ENCODE data around the gene PPP1R9B.

Gene PPP1R9B

DNA sequence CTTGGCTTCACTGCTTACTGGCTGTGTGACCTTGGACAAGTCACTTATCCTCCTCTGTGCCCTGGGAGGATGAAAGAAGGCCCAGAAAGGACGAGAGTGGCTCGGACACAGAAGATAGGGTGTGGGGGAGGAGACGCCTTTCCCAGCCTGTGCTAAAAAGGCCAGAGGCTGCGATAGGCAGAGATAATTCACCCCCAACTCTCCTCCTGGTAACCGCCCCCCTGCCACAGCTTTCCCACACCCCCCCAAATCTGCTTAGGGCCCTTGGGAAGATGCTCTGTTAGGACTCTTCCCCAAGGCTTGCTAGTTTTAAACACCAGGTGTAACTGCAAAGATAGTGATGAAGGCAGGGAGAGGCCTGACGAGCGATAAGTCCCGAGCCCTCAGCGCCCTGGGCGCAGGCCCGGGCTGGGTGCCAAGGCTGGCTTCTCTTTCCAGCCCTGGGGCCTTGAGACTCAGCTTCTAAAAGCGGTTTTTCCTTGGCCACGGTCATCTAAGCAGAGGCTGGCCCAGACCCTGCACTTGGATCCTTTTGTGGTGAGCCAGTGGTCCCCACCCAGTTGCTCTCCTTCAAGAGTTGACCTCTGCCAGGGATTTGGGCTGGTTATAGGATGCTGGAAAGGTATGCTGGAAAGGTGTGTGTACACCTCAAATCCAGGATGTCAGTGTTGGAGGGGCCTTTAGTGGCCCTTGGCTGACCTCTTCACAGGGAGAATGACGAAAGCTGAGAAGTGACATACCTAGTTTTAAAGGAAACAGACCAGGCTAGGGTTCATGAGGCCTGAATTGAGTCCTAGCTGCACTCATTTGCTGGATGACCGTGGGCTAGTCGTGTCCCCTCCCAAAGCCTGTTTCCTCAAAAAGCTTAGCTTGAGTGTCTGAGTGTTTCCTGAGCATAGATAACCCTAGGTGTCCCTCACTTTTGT is 3.4 kb upstream of the PPP1R9B start:
- DNase-seq = no peak

DNA sequence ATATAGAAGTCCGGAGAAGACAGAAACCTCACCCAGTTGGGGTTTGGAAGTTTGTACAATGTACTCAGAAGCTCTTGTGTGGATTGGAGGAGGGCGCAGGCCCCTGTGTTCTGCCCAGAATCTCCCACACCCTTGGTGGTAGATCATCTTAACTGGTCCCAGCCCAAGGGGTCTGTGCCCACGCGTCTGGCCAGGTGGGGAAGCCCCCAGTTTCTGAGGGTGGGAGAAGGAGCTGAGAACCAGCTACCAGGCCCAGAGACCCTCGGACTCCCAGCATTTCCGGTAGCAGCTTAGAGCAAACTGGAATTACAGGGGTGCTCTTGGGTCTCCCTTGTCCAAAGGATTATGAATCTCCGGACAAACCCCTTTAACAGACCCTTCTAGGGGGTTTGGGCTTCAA is 2.3 kb upstream of the PPP1R9B start:
- no peak for DNase-seq

GRCh38 chr17:50151937-50152547 is 1.6 kb upstream of the PPP1R9B start:
- no peak for DNase-seq

DNA sequence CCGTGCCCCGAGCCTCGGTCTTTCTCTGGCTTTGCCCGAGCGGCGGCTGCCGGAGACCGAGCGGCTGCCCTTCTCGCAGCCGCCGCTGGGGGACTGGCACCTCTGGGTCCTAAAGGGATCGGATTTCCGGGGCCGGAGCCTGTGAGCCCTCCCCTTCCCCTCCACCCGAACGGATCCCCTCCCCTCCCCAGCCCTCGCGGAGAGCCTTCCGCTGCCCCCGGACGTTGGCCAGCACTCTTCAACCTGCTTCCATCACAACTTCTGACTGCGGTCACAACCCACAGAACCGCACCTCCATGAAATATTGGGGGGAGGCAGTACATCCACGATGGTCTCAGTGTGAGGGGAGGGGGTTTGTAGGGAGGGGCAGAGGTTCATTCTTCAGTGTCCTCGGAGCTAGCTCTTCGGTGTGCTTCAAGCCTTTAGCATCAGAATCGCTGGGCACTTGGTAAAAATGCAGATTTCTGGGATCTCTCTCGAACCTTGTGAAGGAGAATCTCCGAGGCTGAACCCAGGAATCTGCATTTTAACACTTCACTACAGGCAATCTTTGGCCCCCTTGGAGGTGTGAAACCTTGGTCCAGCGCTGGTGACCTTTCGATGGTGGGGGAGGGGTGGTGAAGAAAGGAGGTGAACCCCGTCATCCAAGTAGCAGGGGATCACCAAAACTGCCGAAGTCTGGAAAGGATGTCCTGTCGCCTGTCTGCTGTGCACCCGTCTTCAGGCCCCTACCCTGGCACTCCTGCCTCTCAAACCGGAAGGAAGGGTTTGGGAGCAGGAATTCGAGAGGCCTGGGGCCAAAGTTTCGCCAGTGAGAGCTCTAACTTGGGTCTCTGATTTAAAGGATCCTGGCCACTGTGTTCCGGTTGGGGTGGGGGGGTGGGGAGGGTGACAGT is 812 bp upstream of the PPP1R9B start:
- DNase-seq = peak; percentile 70

DNA sequence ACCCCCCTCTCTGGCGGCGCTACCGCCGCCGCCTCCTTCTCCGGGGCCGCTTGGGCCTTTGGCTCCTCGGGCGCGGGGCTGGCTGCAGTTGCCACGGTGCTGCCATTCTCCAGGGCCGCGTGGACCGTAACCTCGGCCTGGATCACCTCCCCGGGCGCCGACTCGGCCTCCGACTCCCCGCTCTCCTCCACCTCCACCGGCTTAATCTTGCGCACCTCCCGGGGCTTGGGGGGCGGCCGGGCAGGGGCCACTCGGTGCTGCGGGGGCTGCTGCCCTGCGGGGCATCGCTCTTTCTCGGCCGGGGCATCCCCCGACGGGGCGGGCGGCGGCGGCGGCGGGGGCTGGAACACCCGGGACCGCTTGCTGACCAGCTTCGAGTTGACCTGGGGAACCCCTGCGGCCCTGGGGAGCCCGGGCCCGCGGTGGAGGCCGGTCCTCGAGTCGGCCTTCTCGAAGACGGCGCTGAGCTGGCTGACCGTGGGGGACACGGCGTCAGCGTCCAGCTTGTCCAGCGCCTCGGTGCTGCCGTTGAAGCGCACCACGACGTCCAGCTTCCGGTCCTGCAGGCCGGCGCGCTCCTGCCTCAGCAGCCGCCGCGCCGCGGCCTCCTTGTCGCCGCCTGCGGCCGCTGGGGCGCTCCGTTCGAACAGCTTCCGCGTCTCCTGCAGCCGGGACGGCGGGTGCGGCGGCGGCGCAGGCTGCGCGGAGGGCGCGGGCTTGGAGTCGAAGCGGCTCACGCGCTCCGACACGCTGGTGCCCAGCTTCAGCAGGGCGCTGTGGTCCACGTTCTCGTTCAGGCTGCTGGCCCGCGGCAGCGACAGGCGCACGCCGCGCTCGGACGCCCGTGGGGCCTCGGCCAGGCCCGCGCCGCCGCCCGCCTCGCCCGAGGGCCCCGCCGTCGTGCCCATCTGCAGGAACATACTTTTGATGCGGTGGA is 792 bp downstream of the PPP1R9B start:
- DNase-seq = peak; percentile 37

GRCh38 chr17:50149091-50149416 is 1.4 kb downstream of the PPP1R9B start:
- DNase-seq = no peak

GRCh38 chr17:50148226-50149090 is 2.0 kb downstream of the PPP1R9B start:
- DNase-seq = peak; percentile 69

GRCh38 chr17:50147841-50148225 is 2.6 kb downstream of the PPP1R9B start:
- DNase-seq = no peak

- DNase-seq = no peak
Measured at GRCh38 chr17:50146927-50147665, 3.4 kb downstream of the PPP1R9B start.

GRCh38 chr17:50146230-50146926 is 4.1 kb downstream of the PPP1R9B start:
- DNase-seq = no peak

DNA sequence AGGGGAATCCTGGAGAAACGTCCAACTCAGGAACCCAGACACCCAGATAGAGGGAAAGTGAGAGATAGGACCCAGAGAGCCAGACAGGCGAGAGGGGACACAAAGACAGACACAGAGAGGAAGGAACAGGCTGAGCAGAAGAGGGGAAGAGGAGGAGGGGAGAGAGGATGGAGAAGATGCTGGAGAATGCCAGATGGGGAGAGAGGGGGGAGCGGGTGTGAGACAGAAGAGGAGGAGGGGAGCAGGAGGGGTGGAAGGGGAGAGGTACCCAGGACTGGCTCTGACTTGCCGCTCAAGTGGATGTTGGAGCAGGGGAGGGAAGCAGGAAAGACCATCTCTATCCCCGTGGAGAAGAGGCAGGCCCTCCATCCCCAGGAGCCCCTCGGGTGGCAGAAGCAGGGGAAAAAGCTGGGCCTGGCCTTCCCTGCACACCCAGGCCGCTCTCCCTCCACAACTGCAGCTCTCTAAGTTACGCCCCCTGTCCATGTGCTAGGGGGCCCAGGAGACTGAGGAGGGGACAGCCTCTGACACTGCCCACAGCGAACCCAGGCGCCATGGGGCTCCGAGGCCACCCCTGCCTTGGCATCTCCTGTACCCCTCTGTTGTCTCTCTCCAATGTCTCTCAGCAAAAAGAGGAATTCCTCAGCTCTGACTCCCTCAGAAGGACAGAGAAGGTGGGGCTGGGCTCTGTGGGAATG is 4.8 kb downstream of the PPP1R9B start:
- no peak for DNase-seq

GRCh38 chr17:50144845-50145531 is 5.5 kb downstream of the PPP1R9B start:
- DNase-seq = no peak

DNA sequence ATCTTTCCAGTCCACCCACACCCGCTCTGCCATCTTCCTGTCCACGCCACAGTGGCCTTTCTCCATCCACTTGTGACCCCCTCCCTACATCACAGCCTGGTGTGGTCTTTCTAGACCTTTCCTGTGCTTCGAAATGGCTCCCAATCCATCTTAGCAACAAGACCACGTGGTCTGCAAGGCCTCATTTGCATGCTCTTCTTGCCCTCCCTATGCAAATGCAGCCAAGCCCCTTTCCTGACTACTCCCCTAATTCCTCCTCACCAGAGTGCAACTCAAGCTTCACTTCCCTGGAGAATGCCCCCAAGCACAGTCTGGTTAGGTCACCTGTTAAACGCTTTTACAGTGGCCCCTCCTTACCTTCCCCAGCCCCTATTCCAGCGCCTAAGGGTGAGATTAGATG is 6.1 kb downstream of the PPP1R9B start:
- DNase-seq = no peak

DNA sequence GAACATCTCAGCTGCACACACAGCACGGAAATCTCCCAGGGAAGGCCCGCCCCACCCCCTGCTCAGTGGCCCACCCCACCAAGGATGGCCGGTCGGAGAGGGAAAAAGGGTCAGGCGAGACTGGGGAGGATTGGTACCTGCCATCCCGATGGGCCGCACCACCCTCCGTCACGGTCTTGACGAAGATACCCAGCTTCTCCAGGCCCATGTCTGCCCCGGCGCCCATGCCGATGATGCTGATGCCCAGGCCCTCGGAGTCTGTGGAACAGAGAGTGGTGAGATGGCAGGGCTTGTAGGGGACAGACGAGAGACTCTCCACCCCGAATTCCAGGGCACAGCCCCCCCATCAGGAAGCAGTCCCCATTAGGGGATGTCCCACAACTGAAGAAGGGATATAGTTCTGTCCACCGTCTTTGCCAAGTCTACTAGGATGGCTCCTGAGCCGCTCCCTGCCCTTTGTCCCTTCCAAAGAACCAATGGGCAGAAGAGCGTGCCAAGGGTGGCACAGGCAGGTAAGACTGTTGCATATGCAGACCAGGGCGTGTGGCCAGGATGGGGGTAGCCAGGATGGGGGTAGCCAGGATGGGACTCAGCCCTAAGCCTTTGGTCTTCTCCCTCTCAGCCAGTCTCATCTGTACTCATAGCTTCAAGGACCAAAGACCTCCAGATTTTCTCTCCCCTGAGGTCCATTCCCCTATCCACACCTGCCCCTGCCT is 6.9 kb downstream of the PPP1R9B start:
- no peak for DNase-seq

- no peak for DNase-seq
Measured at GRCh38 chr17:50141745-50142110, 8.7 kb downstream of the PPP1R9B start.

DNA sequence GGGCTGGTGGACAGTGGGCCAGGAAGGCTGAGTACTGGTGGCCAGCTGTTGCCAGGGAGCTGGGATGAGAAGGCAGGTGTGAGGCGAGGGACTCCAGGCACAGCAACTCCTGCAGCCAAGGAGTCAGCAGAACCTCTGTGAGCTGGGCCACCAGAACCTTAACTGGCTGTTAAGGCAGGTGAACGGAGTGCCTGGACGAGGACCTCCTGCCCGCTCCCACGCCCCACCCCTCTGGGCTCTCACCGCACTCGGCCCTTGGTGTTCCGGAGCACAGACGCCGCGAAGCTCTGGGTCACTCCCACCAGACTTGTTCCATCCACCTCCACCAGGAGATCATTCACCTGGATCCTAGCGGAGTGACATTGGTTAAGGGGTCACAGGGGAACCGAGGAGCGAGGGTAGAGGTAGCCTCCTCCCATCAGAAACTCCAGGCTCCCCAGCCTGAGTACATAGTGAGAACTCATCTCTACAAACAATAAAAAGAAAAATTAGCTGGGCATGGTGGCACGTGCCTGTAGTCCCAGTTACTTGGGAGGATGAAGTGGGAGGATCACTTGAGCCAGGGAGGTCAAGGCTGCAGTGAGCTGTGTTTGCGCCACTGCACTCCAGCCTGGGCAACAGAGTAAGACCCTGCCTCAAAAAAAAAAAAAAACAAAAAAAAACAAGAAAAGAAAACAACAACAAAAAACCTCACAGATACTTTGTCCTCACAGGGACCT is 9.3 kb downstream of the PPP1R9B start:
- DNase-seq = no peak
